NT2/D1 (cell line): ENCODE results near the gene FMN1.

Experiments
- DNase-seq: peaks from one replicate; pipeline ENCODE4 v3.0.0-alpha.2; 2011; ENCODE audit warnings: low read depth, low spot score
- H3K27me3 ChIP-seq: 2 replicates; pipeline ENCODE4 v1.6.0; 2011; ENCODE audit warnings: mild to moderate bottlenecking; ENCODE audit not compliant: insufficient read length, insufficient read depth
- H3K36me3 ChIP-seq: 2 replicates; pipeline ENCODE4 v1.6.1; 2011; ENCODE audit warnings: mild to moderate bottlenecking, low read length, mixed read lengths; ENCODE audit not compliant: insufficient read depth, insufficient read length
- H3K4me1 ChIP-seq: 2 replicates; pipeline ENCODE4 v1.5.1; 2011; ENCODE audit not compliant: insufficient read depth, insufficient read length
- H3K4me3 ChIP-seq: 2 replicates; pipeline ENCODE4 v1.5.1; 2011; ENCODE audit warnings: low read depth; ENCODE audit not compliant: insufficient read length
- H3K9ac ChIP-seq: 2 replicates; pipeline ENCODE4 v1.6.0; 2011; ENCODE audit warnings: low read depth; ENCODE audit not compliant: insufficient read length
- H3K9me3 ChIP-seq: 2 replicates; pipeline ENCODE4 v1.5.1; 2011; ENCODE audit warnings: mild to moderate bottlenecking, low read length; ENCODE audit not compliant: insufficient read depth
- SUZ12 ChIP-seq: IDR thresholded peaks from 2 replicates; pipeline ENCODE4 v1.6.1; 2011; ENCODE audit not compliant: insufficient read length, insufficient read depth; ENCODE audit errors: extremely low read depth
- YY1 ChIP-seq: IDR thresholded peaks from 2 replicates; pipeline ENCODE4 v1.6.1; 2011; ENCODE audit not compliant: insufficient read length, insufficient read depth
- ZNF274 ChIP-seq: IDR thresholded peaks from 2 replicates; pipeline ENCODE4 v1.6.1; 2011; ENCODE audit warnings: mild to moderate bottlenecking, low read depth, low read length

The FMN1 gene

DNA sequence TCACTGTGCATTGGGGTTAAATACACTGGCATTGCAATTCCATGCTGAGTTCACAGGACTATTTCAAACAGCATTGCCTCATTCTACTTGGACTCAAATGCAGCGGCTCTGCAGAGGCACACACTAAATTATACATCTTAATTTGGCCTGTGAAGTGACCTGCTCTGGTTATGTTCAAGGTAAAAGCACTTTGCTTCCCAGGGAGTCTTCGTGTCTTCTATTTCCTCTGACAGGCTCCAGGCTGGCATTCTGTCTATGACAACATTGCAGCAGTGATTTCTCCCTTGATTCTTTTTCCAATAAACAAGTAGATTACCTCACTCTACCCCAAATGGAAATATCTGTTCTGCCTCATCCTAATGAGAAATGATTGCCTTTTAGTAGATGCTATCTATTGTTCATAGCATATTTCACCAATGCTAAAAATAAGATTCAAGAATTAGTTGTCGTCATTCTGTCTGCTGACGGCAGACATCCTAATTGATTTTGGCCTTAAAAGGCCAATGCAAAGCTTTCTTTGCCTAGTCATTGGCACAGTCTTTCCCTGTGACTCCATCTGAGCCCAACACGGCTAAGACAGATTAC, 33.8 kb downstream of the FMN1 start:
- TF ChIP-seq YY1 (no peak), ZNF274 (no peak), SUZ12 (no peak)
- DNase-seq = no peak
- no peaks in the 10 kb centered on the region for H3K4me1 ChIP-seq

DNA sequence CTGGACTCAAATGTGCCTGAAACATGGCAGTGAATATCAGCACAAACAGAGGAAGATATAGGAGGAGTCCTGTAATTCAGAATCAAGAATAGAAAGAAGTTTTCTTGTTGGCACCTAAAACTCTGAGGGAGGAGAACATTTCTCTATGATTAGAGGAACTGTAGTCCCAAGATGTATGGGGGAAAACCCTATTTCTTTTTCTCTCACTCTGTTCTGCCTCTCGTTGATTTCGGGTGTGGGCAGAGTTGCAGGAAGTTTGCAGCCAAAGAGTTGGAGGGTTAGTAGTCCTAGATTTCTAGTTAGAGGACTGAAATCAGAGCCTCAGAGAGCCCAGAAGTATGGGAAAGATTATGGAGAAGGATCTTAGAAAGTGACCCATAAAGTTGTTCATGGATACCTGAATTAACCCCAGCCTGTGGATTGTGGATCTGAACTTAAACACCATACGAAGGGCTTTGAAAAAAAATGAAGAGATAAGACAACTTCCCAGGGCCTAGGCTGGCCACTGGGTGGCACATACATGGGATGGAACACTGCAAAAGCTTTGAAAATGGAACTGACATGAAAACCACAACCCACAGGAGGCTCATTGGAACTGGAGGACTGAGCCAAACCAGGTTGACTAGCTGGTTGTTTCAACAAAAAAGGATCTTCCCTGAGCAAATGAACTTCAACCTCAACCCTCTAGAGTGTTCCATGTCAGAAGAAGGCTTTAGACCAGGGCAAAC, 34.6 kb downstream of the FMN1 start:
- TF ChIP-seq ZNF274 (no peak), SUZ12 (no peak), YY1 (no peak)
- Histone ChIP-seq H3K4me3 (no peak overlapping the region), H3K27me3 (no peaks in the 10 kb centered on the region), H3K4me1 (no peaks in the 10 kb centered on the region), H3K36me3 (no peaks in the 10 kb centered on the region), H3K9me3 (no peaks in the 10 kb centered on the region), H3K9ac (no peak overlapping the region)
- DNase-seq = no peak

More for the DNA sequence above, 33.8 kb downstream of the FMN1 start:
- no peaks in the 10 kb centered on the region for H3K36me3 ChIP-seq
- H3K9ac ChIP-seq = no peak overlapping the region
- no peaks in the 10 kb centered on the region for H3K27me3 ChIP-seq
- no peak overlapping the region for H3K4me3 ChIP-seq
- H3K9me3 ChIP-seq = no peaks in the 10 kb centered on the region

DNA sequence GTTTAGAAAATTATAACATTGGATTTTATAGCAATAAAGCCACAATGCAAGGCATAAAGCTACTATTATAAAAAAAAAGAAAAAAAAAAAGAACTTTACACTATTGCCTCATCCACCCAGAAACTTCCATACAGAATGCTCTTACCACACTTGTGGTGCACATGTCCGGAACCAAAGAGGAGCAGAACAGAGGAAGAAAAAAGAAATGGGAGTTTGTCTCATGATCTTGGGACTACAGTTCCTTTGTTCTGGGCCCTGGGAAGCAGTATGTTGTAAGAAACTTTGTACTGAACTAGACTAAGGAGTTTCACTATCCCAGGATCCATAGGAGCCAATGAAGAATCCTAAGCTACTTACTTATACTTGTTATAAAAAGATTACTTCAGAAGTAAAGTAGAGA, 36.1 kb downstream of the FMN1 start:
- Histone ChIP-seq H3K27me3 (no peaks in the 10 kb centered on the region), H3K9me3 (no peaks in the 10 kb centered on the region), H3K4me3 (no peak overlapping the region), H3K36me3 (no peaks in the 10 kb centered on the region), H3K9ac (no peak overlapping the region), H3K4me1 (peaks cover under 1% of the 10 kb centered on the region)
- TF ChIP-seq ZNF274 (no peak), YY1 (no peak), SUZ12 (no peak)
- DNase-seq = no peak

DNA sequence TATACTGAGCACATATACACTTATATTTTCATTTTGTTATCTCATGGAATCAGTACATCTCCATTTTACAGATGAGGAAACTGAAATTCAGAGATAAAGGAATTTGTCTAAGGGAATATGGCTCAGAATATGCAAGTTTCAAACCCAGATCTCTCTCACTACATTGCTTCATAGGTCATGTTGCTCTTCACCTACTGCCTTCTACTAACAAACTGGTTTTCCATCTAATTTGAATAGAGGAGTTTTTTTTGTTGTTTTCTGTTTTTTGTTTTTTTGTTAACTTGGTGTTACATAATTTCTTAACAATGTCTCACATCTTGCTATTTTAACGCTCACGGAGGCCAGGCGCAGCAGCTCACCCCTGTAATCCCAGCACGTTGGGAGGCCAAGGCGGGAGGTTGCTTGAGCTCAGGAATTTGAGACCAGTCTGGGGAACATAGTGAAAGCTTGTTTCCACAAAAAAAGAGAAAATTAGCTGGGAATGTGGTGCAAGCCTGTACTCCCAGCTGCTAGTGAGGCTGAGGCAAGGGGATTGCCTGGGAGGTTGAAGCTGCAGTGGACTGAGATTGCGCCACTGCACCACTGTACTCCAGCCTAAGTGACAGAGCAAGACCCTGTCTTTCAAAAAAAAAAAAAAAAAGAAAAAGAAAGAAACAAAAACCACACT, 37.0 kb downstream of the FMN1 start:
- TF ChIP-seq SUZ12 (no peak), YY1 (no peak), ZNF274 (no peak)
- peaks cover 3% of the 10 kb centered on the region for H3K4me1 ChIP-seq
- no peaks in the 10 kb centered on the region for H3K27me3 ChIP-seq
- no peak overlapping the region for H3K9ac ChIP-seq
- no peaks in the 10 kb centered on the region for H3K36me3 ChIP-seq
- no peak overlapping the region for H3K4me3 ChIP-seq
- no peak for DNase-seq
- H3K9me3 ChIP-seq = no peaks in the 10 kb centered on the region

DNA sequence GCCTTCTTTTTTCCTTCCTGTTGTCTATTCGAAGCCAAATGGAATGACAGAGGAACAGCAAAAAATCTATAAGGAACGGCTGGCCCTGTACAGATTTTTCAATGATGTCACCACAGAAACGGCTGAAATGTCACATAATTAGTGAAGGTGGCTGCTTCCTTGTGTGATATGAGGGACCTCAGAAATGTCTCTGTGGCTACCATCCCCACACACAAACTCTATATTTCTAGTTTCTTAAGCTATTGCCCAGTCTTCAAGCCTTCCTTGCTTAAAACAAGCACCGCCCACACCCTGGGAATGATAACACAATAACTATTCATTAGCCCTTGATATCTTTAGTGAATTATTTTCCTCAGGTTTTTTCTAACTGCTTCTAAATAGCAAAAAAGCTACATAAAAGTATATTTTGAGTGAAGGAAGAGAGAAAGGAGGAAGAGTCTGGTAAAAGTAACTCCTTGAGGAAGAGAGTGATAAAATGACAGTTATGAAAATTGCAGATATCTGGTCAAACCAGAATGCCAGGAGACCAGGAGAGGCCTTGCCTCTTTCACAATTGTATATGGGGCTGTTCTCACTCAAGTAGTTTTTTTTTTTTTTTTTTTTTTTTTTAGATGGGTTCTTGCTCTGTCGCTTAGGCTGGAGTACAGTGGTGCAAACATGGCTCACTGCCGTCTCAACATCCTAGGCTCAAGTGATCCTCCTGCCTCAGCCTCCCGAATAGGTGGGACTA, 38.7 kb downstream of the FMN1 start:
- Histone ChIP-seq H3K4me3 (no peak overlapping the region), H3K9ac (no peak overlapping the region), H3K4me1 (peaks cover 3% of the 10 kb centered on the region), H3K9me3 (no peaks in the 10 kb centered on the region), H3K27me3 (no peaks in the 10 kb centered on the region), H3K36me3 (no peaks in the 10 kb centered on the region)
- TF ChIP-seq YY1 = no peak
- no peak for TF ChIP-seq ZNF274
- TF ChIP-seq SUZ12 = no peak
- no peak for DNase-seq

DNA sequence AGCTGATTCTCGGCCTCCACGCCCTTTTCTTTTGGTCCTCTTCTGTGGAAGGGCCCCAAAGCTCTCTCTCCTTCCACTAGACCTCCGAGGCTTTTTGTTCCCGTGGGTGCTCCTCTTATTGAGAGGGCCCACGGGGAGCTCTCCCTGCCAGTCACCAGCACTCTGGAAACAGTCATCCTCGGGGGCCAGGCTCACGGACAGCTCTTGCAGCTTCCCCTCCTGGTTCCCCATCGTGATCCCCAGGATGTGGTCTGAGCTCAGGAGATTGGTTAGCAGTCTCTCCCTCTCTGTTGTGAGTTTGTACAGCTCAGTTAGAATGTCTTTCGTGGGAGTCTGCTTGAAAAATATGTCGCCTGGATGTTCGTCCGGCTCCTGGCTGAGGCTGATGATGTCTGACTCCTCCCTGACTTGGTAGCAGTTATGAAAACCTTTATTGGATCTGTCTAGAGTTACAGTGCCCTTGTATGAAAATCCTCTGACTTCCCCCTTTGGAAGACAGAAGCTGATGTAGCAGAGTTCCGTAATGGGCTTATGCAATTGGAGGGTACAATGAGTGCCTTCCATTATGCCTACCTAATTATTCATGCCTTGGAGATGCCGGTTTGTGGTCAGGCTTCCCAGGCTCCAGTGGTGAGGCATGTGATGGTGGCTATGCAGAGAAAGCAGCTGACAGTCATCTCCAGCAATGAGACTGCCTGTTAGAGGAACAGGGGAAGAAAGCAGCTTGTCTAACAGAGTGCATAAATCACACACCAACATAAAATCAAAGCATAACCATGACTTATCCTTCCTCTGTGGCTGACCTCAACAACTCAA, 40.0 kb downstream of the FMN1 start:
- TF ChIP-seq ZNF274 (no peak), YY1 (no peak), SUZ12 (no peak)
- Histone ChIP-seq H3K27me3 (no peaks in the 10 kb centered on the region), H3K4me3 (no peak overlapping the region), H3K9me3 (no peaks in the 10 kb centered on the region), H3K9ac (no peak overlapping the region), H3K4me1 (peaks cover 3% of the 10 kb centered on the region), H3K36me3 (no peaks in the 10 kb centered on the region)
- no peak for DNase-seq
